Progenitor cell of endocrine pancreas (in vitro differentiated cells): ENCODE results near the gene SPON1. TPM values are rescaled to one million over a fixed set of nuclear protein-coding genes. Genes with fewer than 3 reads are reported as not detected.
"Not testable (repeated sequence)": the region's sequence is repeated elsewhere in the genome, so short reads cannot be mapped to it uniquely, and the experiment has no call there.

ENCODE experiments used
- DNase-seq: peaks from one replicate; pipeline ENCODE4 v3.0.0; 2021; ENCODE audit warnings: low spot score; ENCODE audit not compliant: unreplicated experiment
- H3K27ac Mint-ChIP-seq: 2 replicates; pipeline ENCODE4 v1.8.0; 2021; ENCODE audit warnings: mild to moderate bottlenecking, moderate library complexity, mixed read lengths
- H3K27me3 Mint-ChIP-seq: 2 replicates; pipeline ENCODE4 v1.8.0; 2021; ENCODE audit warnings: mixed read lengths
- H3K36me3 Mint-ChIP-seq: 2 replicates; pipeline ENCODE4 v1.8.0; 2022; ENCODE audit warnings: mixed read lengths; ENCODE audit not compliant: insufficient read depth
- H3K4me1 Mint-ChIP-seq: 2 replicates; pipeline ENCODE4 v1.8.0; 2021; ENCODE audit warnings: low read depth, mixed read lengths
- H3K4me3 Mint-ChIP-seq: 2 replicates; pipeline ENCODE4 v1.8.0; 2021; ENCODE audit warnings: low read depth, mild to moderate bottlenecking, moderate library complexity, mixed read lengths
- H3K9me3 Mint-ChIP-seq: 2 replicates; pipeline ENCODE4 v1.8.0; 2021; ENCODE audit warnings: low read depth, mixed read lengths
- total RNA-seq: library from RNA; stranded (reverse); gene quantifications from 2 replicates; pipeline ENCODE4 v1.2.1, GENCODE V29; 2021
- TF ChIP-seq, protein P1 (sequence below): fragments of 200-600 bp; sonication (generic); IDR thresholded peaks from one replicate; pipeline ENCODE4 v1.5.0; 2021; ENCODE audit warnings: antibody characterized with exemption, mild to moderate bottlenecking; ENCODE audit not compliant: unreplicated experiment

Gene SPON1
- total RNA-seq, 1 donor from 2014 or later = 13.7 TPM

DNA sequence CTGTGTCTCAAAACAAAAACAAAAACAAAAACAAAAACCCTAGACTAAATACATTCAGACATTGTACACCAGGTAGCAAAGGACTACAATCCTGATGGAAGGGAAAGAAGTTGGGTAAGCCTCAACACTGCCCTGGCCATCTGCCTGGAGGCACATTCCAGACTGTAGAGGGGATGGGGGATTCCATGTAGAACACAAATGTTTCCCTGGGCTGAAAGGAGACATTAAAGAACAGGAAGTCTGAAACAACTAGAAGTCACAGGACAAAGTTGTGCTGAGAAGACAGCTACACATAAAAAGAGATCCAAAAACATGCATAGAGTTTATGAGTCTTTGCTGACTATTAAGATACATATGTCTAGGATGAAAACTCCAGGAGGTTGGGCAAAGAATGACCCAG, 312.6 kb downstream of the SPON1 start:
- H3K36me3 Mint-ChIP-seq = peaks cover 20% of the 10 kb centered on the region
- H3K4me3 Mint-ChIP-seq = no peak overlapping the region
- peak overlapping the region; percentile 70 for H3K27ac Mint-ChIP-seq
- H3K4me1 Mint-ChIP-seq = no peaks in the 10 kb centered on the region
- TF ChIP-seq, protein P1, sequence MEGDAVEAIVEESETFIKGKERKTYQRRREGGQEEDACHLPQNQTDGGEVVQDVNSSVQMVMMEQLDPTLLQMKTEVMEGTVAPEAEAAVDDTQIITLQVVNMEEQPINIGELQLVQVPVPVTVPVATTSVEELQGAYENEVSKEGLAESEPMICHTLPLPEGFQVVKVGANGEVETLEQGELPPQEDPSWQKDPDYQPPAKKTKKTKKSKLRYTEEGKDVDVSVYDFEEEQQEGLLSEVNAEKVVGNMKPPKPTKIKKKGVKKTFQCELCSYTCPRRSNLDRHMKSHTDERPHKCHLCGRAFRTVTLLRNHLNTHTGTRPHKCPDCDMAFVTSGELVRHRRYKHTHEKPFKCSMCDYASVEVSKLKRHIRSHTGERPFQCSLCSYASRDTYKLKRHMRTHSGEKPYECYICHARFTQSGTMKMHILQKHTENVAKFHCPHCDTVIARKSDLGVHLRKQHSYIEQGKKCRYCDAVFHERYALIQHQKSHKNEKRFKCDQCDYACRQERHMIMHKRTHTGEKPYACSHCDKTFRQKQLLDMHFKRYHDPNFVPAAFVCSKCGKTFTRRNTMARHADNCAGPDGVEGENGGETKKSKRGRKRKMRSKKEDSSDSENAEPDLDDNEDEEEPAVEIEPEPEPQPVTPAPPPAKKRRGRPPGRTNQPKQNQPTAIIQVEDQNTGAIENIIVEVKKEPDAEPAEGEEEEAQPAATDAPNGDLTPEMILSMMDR = no peak
- DNase-seq = no peak
- no peaks in the 10 kb centered on the region for H3K27me3 Mint-ChIP-seq
- peaks cover 3% of the 10 kb centered on the region for H3K9me3 Mint-ChIP-seq

- not testable (repeated sequence) for H3K4me3 Mint-ChIP-seq, H3K27ac Mint-ChIP-seq, H3K4me1 Mint-ChIP-seq, DNase-seq, H3K27me3 Mint-ChIP-seq, H3K9me3 Mint-ChIP-seq
- H3K36me3 Mint-ChIP-seq = peaks cover 20% of the 10 kb centered on the region
These were observed 316.3 kb downstream of the SPON1 start for GRCh38 chr11:14278869-14279268.

DNA sequence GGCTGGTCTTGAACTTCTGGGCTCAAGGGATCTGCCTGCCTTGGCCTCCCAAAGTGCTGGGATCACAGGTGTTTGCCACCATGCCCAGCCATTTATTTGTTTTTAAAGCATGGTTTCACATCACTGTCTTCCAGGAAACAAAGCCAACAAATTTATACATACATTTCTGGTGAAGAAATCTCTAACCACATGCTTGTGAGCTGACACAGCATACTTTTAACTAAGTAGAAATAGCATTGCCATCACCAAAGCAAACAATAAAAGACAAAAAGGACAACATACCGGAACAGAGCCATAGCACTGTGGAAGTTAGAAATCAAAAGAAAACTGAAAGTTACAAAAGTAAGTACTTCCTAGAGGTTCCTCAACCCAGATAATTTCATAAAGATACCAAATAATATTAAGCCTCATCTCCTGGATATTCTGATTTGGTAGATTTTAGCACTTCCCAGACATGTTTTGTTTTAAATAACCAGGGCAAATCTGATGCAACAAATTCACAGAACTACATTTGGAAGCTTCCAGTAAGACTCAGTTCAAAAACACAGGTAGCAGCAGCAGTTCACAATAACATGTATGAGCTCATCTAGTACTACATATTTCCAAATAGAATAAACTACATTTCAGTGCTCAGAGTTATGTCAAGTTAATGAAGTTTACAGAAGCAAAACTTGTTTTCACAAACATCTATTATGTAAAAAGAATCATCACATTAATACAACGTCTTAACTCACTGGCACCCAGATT, 325.8 kb downstream of the SPON1 start:
- TF ChIP-seq, protein P1 = no peak
- DNase-seq = no peak
- H3K27ac Mint-ChIP-seq = peak overlapping the region; percentile 23
- no peaks in the 10 kb centered on the region for H3K9me3 Mint-ChIP-seq
- no peaks in the 10 kb centered on the region for H3K27me3 Mint-ChIP-seq
- H3K4me1 Mint-ChIP-seq = no peaks in the 10 kb centered on the region
- H3K4me3 Mint-ChIP-seq = no peak overlapping the region
- peaks cover 14% of the 10 kb centered on the region for H3K36me3 Mint-ChIP-seq

GRCh38 chr11:14290422-14290821, 327.9 kb downstream of the SPON1 start:
- TF ChIP-seq, protein P1 = no peak
- Mint-ChIP-seq H3K9me3 (no peaks in the 10 kb centered on the region), H3K27me3 (no peaks in the 10 kb centered on the region), H3K4me3 (no peak overlapping the region), H3K36me3 (peaks cover 15% of the 10 kb centered on the region), H3K4me1 (no peaks in the 10 kb centered on the region), H3K27ac (no peak overlapping the region)
- no peak for DNase-seq

- no peaks in the 10 kb centered on the region for H3K9me3 Mint-ChIP-seq
- no peaks in the 10 kb centered on the region for H3K36me3 Mint-ChIP-seq
- TF ChIP-seq, protein P1 = no peak
- DNase-seq = no peak
- H3K27me3 Mint-ChIP-seq = no peaks in the 10 kb centered on the region
- H3K4me1 Mint-ChIP-seq = no peaks in the 10 kb centered on the region
- no peak overlapping the region for H3K4me3 Mint-ChIP-seq
- H3K27ac Mint-ChIP-seq = no peak overlapping the region
These were observed 337.4 kb downstream of the SPON1 start for GRCh38 chr11:14299921-14300320.

DNA sequence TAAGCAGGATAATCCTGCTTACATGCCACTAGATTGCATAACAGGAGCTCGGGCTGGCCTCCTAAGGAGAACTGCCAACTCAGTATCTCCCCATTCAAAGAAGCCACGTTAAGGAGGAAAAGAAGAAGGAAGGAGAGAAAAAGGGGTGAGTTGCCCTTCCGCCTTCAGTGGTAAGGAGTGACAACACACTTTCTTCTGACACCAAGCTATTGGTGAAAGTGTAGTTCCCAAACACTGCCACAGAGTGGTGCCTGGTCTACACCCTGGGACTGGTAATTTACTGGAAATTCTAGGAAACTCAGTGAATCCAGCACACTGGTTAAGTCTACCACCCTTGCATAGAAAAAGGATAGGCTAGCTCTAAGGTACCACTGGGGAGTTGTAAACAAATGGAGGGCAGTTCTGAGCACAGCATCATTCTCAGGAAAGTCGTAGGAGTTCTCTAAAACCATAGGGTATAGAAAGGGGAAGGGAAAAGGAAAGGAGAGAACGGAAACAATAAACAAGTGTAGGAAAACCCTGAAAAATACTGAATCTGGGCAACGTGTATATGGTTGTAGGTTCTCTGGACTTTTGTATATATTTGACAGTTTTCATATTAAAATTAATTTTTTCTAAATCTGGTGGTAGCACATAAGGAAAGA, 338.3 kb downstream of the SPON1 start:
- no peaks in the 10 kb centered on the region for H3K27me3 Mint-ChIP-seq
- no peaks in the 10 kb centered on the region for H3K4me1 Mint-ChIP-seq
- no peak overlapping the region for H3K4me3 Mint-ChIP-seq
- TF ChIP-seq, protein P1 = peak; percentile 69
- peak; percentile 27 for DNase-seq
- no peaks in the 10 kb centered on the region for H3K36me3 Mint-ChIP-seq
- H3K9me3 Mint-ChIP-seq = no peaks in the 10 kb centered on the region
- no peak overlapping the region for H3K27ac Mint-ChIP-seq
